Fibroblast of upper back skin (primary cell): ENCODE measurements around the gene SLC16A2.

Source experiments
- DNase-seq: peaks from one replicate; pipeline ENCODE4 v3.0.0-alpha.2; 2013

The SLC16A2 gene

GRCh38 chrX:74421036-74421739 lies at the start of gene SLC16A2:
TSS of gene SLC16A2 (plus strand) at chrX:74421493. CDS start at chrX:74421638, 145 bp downstream.
- peak; percentile 81 for DNase-seq

GRCh38 chrX:74372272-74372671 lies 49.0 kb upstream of the SLC16A2 start:
- no peak for DNase-seq

- DNase-seq, result no peak
These were observed 44.0 kb upstream of the SLC16A2 start for GRCh38 chrX:74377282-74377681.

- peak; percentile 69 for DNase-seq
These were observed 38.7 kb upstream of the SLC16A2 start for GRCh38 chrX:74382613-74383012.

GRCh38 chrX:74383611-74384010 lies 37.7 kb upstream of the SLC16A2 start:
- DNase-seq, result peak; percentile 55

GRCh38 chrX:74389016-74389722 lies 32.1 kb upstream of the SLC16A2 start:
- DNase-seq, result no peak

- no peak for DNase-seq
These were observed 25.7 kb upstream of the SLC16A2 start for GRCh38 chrX:74395556-74395955.

GRCh38 chrX:74405973-74406489 lies 15.3 kb upstream of the SLC16A2 start:
- DNase-seq, result no peak

- no peak for DNase-seq
These were observed 13.0 kb upstream of the SLC16A2 start for GRCh38 chrX:74408304-74408703.

GRCh38 chrX:74419864-74420195 lies 1.5 kb upstream of the SLC16A2 start:
- DNase-seq, result no peak

GRCh38 chrX:74420196-74421035 lies 877 bp upstream of the SLC16A2 start:
- DNase-seq, result peak; percentile 48

- DNase-seq, result no peak
These were observed 553 bp downstream of the SLC16A2 start for GRCh38 chrX:74421740-74422352.

GRCh38 chrX:74422576-74423288 lies 1.4 kb downstream of the SLC16A2 start:
- peak; percentile 51 for DNase-seq

- DNase-seq, result no peak
These were observed 2.2 kb downstream of the SLC16A2 start for GRCh38 chrX:74423289-74423998.

- DNase-seq, result no peak
These were observed 4.8 kb downstream of the SLC16A2 start for GRCh38 chrX:74426071-74426470.

- no peak for DNase-seq
These were observed 5.3 kb downstream of the SLC16A2 start for GRCh38 chrX:74426615-74427014.

- no peak for DNase-seq
These were observed 10.5 kb downstream of the SLC16A2 start for GRCh38 chrX:74431797-74432196.

- no peak for DNase-seq
These were observed 13.0 kb downstream of the SLC16A2 start for GRCh38 chrX:74434336-74434735.

GRCh38 chrX:74437530-74437929 lies 16.2 kb downstream of the SLC16A2 start:
- DNase-seq, result no peak

- DNase-seq, result no peak
These were observed 17.5 kb downstream of the SLC16A2 start for GRCh38 chrX:74438764-74439163.

- DNase-seq, result no peak
These were observed 23.8 kb downstream of the SLC16A2 start for GRCh38 chrX:74445099-74445498.

GRCh38 chrX:74446876-74447275 lies 25.6 kb downstream of the SLC16A2 start:
- DNase-seq, result no peak
